ENCODE results near the gene ELOVL7. TPM values are rescaled to one million over a fixed set of nuclear protein-coding genes. Genes with fewer than 3 reads are reported as not detected.

The ELOVL7 gene
- total RNA-seq, 6 donors from 2014 or later = 1.9 to 17.7 (median 6.7) TPM

DNA sequence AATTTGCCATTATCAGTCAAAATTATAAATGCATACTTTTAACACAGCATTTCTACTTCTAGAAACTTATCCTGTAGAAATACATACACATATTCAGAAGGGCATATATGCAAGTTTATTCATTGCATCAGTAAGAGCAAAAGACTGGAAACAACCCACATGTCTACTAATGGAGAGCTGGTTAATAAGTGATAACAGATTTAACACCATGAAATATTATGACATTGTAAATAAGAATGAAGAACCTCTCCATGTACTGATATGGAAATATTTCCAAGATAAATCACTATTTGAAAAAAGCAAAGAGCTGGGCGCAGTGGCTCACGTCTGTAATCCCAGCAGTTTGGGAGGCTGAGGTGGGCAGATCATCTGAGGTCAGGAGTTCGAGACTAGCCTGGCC is 54.5 kb downstream of the ELOVL7 start:
- DNase-seq (no peak), ATAC-seq (ENCODE audit: low FRiP score in 2 of 2) (no peak)
- TF ChIP-seq, protein P1, sequence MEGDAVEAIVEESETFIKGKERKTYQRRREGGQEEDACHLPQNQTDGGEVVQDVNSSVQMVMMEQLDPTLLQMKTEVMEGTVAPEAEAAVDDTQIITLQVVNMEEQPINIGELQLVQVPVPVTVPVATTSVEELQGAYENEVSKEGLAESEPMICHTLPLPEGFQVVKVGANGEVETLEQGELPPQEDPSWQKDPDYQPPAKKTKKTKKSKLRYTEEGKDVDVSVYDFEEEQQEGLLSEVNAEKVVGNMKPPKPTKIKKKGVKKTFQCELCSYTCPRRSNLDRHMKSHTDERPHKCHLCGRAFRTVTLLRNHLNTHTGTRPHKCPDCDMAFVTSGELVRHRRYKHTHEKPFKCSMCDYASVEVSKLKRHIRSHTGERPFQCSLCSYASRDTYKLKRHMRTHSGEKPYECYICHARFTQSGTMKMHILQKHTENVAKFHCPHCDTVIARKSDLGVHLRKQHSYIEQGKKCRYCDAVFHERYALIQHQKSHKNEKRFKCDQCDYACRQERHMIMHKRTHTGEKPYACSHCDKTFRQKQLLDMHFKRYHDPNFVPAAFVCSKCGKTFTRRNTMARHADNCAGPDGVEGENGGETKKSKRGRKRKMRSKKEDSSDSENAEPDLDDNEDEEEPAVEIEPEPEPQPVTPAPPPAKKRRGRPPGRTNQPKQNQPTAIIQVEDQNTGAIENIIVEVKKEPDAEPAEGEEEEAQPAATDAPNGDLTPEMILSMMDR (IDR thresholded peaks at IDR 0.05) = no peak
- TF ChIP-seq POLR2A (IDR thresholded peaks at IDR 0.05) = no peak
- no peak for TF ChIP-seq EP300 (IDR thresholded peaks at IDR 0.05)
- TF ChIP-seq POLR2AphosphoS5 (IDR thresholded peaks at IDR 0.05) = no peak
- no peak overlapping the region for H3K4me3 ChIP-seq
- H3K27me3 ChIP-seq = no peaks in the 10 kb centered on the region
- no peaks in the 10 kb centered on the region for H3K9me3 ChIP-seq
- 47 to 82% methylated on average over 3 of the region's 3 CpGs for WGBS, 2 donors
- H3K27ac ChIP-seq = no peak overlapping the region
- H3K4me1 ChIP-seq = no peaks in the 10 kb centered on the region
- H3K36me3 ChIP-seq = no peaks in the 10 kb centered on the region

DNA sequence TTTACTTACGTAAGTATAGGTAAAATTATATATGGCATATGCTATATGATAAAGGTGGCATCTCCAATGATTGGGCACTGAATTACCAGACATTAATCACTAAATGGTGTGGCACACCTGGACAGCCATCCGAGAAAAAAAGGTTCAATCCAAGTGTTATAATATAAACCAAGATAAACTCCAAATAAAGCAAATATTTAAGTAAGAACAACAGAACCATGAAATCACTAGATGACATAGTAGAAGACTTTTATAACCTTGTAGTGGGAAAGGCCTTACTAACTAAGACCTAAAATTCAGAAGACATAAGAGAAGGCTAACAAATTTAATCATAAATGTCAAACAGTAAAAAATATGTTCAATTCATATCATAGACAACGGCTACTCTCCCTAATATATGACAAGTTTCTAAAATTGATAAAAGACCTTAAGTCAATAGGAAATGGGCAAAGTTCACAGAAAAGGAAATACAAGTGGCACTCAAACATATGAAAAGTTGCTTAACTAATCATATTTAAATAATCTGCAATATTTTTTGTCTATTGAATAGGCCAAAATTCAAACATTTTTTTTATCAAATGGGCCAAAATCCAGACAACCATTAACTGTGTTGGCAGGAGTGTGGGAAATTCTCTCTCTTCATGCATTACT is 55.1 kb downstream of the ELOVL7 start:
- TF ChIP-seq POLR2AphosphoS5 (IDR thresholded peaks at IDR 0.05) = no peak
- TF ChIP-seq, protein P1 (IDR thresholded peaks at IDR 0.05) = no peak
- no peak for TF ChIP-seq EP300 (IDR thresholded peaks at IDR 0.05)
- no peak for TF ChIP-seq POLR2A (IDR thresholded peaks at IDR 0.05)
- no peak overlapping the region for H3K4me3 ChIP-seq
- H3K36me3 ChIP-seq = no peaks in the 10 kb centered on the region
- no peaks in the 10 kb centered on the region for H3K27me3 ChIP-seq
- H3K27ac ChIP-seq = no peak overlapping the region
- no peaks in the 10 kb centered on the region for H3K4me1 ChIP-seq
- whole genome bisulfite sequencing, 2 donors = 76 to 80% methylated on average over 3 of the region's 3 CpGs
- ATAC-seq (ENCODE audit: low FRiP score in 2 of 2) = no peak
- no peaks in the 10 kb centered on the region for H3K9me3 ChIP-seq
- DNase-seq = no peak

DNA sequence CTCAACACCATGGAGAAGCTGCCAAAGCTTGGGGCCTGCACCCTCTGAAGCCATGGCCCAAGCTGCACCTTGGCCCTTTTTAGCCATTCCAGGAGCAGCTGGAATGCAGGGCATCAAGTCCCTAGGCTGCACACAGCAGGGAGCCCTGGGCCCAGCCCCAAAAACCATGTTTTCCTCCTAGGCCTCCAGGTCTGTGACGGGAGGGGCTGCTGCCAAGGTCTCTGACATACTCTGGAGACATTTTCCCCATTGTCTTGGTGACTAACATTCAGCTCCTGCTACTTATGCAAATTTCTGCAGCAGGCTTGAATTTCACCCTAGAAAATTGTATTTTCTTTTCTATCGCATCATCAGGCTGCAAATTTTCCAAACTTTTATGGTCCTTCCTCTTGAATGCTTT is 64.6 kb downstream of the ELOVL7 start:
- 96 to 100% methylated on average over 2 of the region's 2 CpGs for WGBS, 2 donors
- TF ChIP-seq EP300 (IDR thresholded peaks at IDR 0.05) (no peak), POLR2AphosphoS5 (IDR thresholded peaks at IDR 0.05) (no peak), POLR2A (IDR thresholded peaks at IDR 0.05) (no peak)
- TF ChIP-seq, protein P1 (IDR thresholded peaks at IDR 0.05) = no peak
- no peaks in the 10 kb centered on the region for H3K9me3 ChIP-seq

DNA sequence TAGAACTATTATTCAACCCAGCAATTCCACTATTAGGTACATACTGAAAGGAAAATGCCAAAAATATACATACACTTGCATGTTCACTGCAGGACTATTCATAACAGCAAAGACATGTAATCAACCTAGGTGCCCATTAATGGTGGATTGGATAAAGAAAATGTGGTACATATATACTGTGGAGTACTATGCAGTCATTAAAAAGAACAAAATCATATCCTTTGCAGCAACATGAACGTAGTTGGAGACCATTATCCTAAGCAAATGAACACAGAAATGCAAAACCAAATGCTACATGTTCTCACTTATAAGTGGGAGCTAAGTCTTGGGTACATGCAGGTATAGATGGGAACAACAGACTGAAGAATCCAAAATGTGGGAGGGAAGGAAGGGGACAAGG is 67.7 kb downstream of the ELOVL7 start:
- H3K9me3 ChIP-seq = no peaks in the 10 kb centered on the region
- no peak overlapping the region for H3K27ac ChIP-seq
- no peaks in the 10 kb centered on the region for H3K4me1 ChIP-seq
- DNase-seq = no peak
- no peaks in the 10 kb centered on the region for H3K27me3 ChIP-seq
- H3K4me3 ChIP-seq = no peak overlapping the region
- TF ChIP-seq, protein P1 (IDR thresholded peaks at IDR 0.05) = no peak
- TF ChIP-seq POLR2AphosphoS5 (IDR thresholded peaks at IDR 0.05) (no peak), POLR2A (IDR thresholded peaks at IDR 0.05) (no peak), EP300 (IDR thresholded peaks at IDR 0.05) (no peak)
- no peaks in the 10 kb centered on the region for H3K36me3 ChIP-seq
- ATAC-seq (ENCODE audit: low FRiP score in 2 of 2) = no peak
- 81 to 87% methylated on average over 1 of the region's 1 CpG for WGBS, 2 donors

More for the DNA sequence above, 64.6 kb downstream of the ELOVL7 start:
- no peak for DNase-seq
- no peak for ATAC-seq (ENCODE audit: low FRiP score in 2 of 2)
- Histone ChIP-seq H3K36me3 (no peaks in the 10 kb centered on the region), H3K4me1 (no peaks in the 10 kb centered on the region), H3K27me3 (no peaks in the 10 kb centered on the region), H3K4me3 (no peak overlapping the region), H3K27ac (no peak overlapping the region)

Data from upper lobe of left lung (tissue), 6 donors.